Osteocyte (in vitro differentiated cells): ENCODE measurements around the gene VPS26B. TPM values are rescaled to one million over a fixed set of nuclear protein-coding genes. Genes with fewer than 3 reads are reported as not detected.
"Not testable (repeated sequence)": the region's sequence is repeated elsewhere in the genome, so short reads cannot be mapped to it uniquely, and the experiment has no call there.

Source experiments
- DNase-seq: peaks from one replicate; pipeline ENCODE4 v3.0.0; 2021; ENCODE audit warnings: mixed read lengths; ENCODE audit not compliant: unreplicated experiment; ENCODE audit errors: extremely low spot score
- H3K27ac Mint-ChIP-seq: one replicate; pipeline ENCODE4 v1.8.0; 2021; ENCODE audit warnings: mild to moderate bottlenecking, mixed read lengths; ENCODE audit not compliant: unreplicated experiment
- H3K27me3 Mint-ChIP-seq: one replicate; pipeline ENCODE4 v1.8.0; 2021; ENCODE audit warnings: mixed read lengths; ENCODE audit not compliant: unreplicated experiment
- H3K36me3 Mint-ChIP-seq: one replicate; pipeline ENCODE4 v1.8.0; 2021; ENCODE audit warnings: mixed read lengths; ENCODE audit not compliant: unreplicated experiment
- H3K4me1 Mint-ChIP-seq: one replicate; pipeline ENCODE4 v1.8.0; 2021; ENCODE audit warnings: mixed read lengths; ENCODE audit not compliant: unreplicated experiment
- H3K4me3 Mint-ChIP-seq: one replicate; pipeline ENCODE4 v1.8.0; 2021; ENCODE audit warnings: mild to moderate bottlenecking, moderate library complexity, mixed read lengths; ENCODE audit not compliant: unreplicated experiment
- H3K9me3 Mint-ChIP-seq: one replicate; pipeline ENCODE4 v1.8.0; 2021; ENCODE audit warnings: mixed read lengths; ENCODE audit not compliant: unreplicated experiment
- CTCF ChIP-seq: fragments of 200-600 bp; sonication (generic); IDR thresholded peaks from 2 replicates; pipeline ENCODE4 v1.5.0; 2021; ENCODE audit warnings: antibody characterized with exemption, mild to moderate bottlenecking, moderate library complexity
- total RNA-seq: library from RNA; stranded (reverse); gene quantifications from 2 replicates; pipeline ENCODE4 v1.2.1, GENCODE V29; 2021

The VPS26B gene
- total RNA-seq, 1 donor from 2014 or later: 54.3 TPM

- Mint-ChIP-seq H3K36me3 (peaks cover 25% of the 10 kb centered on the region), H3K9me3 (no peaks in the 10 kb centered on the region), H3K4me1 (peaks cover 20% of the 10 kb centered on the region), H3K27me3 (no peaks in the 10 kb centered on the region), H3K4me3 (no peak overlapping the region), H3K27ac (no peak overlapping the region)
- TF ChIP-seq CTCF: no peak
- DNase-seq: no peak
Measured at GRCh38 chr11:134250675-134251074, 26.2 kb downstream of the VPS26B start.

DNA sequence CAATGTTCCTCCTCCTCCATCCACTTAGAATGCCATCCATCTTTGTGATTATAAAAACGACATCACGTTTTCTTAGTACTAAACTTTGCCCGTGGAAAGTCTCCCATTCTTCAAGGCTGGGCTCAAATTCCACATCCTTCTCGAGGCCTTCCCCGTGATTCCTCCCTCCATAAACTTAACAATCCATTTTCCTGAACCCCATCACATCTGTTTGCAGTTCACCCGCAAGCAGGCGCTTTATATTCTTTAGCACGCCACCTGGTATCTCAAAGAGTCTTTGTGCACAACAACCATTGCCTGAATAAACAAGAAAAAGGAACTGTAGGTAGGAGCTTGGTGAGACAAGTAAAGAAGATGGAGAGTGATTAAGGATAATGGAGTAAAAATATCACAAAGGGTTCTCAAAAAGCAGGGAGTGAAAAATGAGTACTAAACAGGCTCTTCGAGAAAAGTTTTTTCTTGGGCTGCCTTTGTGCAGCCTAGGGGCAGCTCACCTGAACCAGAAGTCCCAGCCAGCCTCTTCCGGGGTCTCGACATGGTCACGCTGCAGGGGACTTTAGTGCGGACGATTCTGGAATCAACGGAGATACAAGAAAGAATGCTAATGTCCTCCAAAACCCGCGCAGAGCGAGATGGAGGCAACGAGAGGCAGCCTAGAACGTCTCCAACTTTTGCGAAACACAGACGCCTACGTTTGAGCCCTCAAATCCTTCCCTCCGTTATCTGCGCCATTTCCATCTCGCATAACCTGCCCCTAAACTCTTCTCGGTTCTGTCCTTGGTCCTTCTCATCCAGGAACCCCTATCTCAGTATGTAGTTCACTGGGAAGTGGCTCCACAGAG lies 28.1 kb downstream of the VPS26B start:
- H3K36me3 Mint-ChIP-seq: peaks cover 17% of the 10 kb centered on the region
- H3K9me3 Mint-ChIP-seq: no peaks in the 10 kb centered on the region
- peaks cover 20% of the 10 kb centered on the region for H3K4me1 Mint-ChIP-seq
- H3K27ac Mint-ChIP-seq: peak overlapping the region; percentile 73
- DNase-seq: no peak
- no peaks in the 10 kb centered on the region for H3K27me3 Mint-ChIP-seq
- no peak for TF ChIP-seq CTCF
- H3K4me3 Mint-ChIP-seq: peak overlapping the region; percentile 86

GRCh38 chr11:134253188-134253993 lies 28.9 kb downstream of the VPS26B start, which contains the start of the genes ACAD8 and THYN1:
Gene ACAD8, plus strand, starts transcription at chr11:134253568. Its CDS starts 33 bp downstream, at chr11:134253601.
Gene THYN1, minus strand, starts transcription at chr11:134253352. Its CDS starts 470 bp downstream, at chr11:134252882.
- H3K4me1 Mint-ChIP-seq: peaks cover 20% of the 10 kb centered on the region
- no peaks in the 10 kb centered on the region for H3K9me3 Mint-ChIP-seq
- TF ChIP-seq CTCF: no peak
- peak within 1 kb of the TSS; percentile 73 for H3K27ac Mint-ChIP-seq
- H3K36me3 Mint-ChIP-seq: peaks cover 12% of the 10 kb centered on the region
- peak within 1 kb of the TSS; percentile 86 for H3K4me3 Mint-ChIP-seq
- no peaks in the 10 kb centered on the region for H3K27me3 Mint-ChIP-seq
- peak; percentile 98 for DNase-seq

GRCh38 chr11:134254433-134255183 lies 30.1 kb downstream of the VPS26B start:
- H3K4me1 Mint-ChIP-seq: peaks cover 20% of the 10 kb centered on the region
- peaks cover 11% of the 10 kb centered on the region for H3K36me3 Mint-ChIP-seq
- H3K27me3 Mint-ChIP-seq: no peaks in the 10 kb centered on the region
- no peak overlapping the region for H3K27ac Mint-ChIP-seq
- no peak for DNase-seq
- no peak for TF ChIP-seq CTCF
- no peaks in the 10 kb centered on the region for H3K9me3 Mint-ChIP-seq
- peak overlapping the region; percentile 86 for H3K4me3 Mint-ChIP-seq

DNA sequence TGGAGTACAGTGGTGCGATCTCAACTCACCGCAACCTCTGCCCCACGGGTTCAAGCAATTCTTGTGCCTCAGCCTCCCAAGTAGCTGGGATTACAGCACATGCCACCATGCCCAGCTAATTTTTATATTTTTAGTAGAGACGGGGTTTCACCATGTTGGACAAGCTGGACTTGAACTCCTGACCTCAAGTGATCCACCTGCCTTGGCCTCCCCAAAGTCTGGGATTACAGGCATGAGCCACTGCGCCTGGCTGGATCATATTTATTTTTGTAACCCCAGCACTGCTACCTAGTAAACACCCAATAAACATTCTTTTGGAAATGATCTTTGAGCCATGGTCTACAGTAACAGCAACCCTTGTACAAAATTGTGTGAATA lies 30.7 kb downstream of the VPS26B start:
- not testable (repeated sequence) for DNase-seq, H3K9me3 Mint-ChIP-seq, H3K27ac Mint-ChIP-seq, H3K27me3 Mint-ChIP-seq, H3K4me3 Mint-ChIP-seq
- Mint-ChIP-seq H3K4me1 (peaks cover 20% of the 10 kb centered on the region), H3K36me3 (peaks cover 14% of the 10 kb centered on the region)
